ENCODE data around the gene PCDHB4.
"Not testable (repeated sequence)": the region's sequence is repeated elsewhere in the genome, so short reads cannot be mapped to it uniquely, and the experiment has no call there.

Gene PCDHB4

GRCh38 chr5:141150224-141150992 is 28.8 kb downstream of the PCDHB4 start:
- DNase-seq (ENCODE audit: low read depth in 2 of 2): no peak

GRCh38 chr5:141150993-141151325 is 29.3 kb downstream of the PCDHB4 start:
- DNase-seq (ENCODE audit: low read depth in 2 of 2): no peak

DNA sequence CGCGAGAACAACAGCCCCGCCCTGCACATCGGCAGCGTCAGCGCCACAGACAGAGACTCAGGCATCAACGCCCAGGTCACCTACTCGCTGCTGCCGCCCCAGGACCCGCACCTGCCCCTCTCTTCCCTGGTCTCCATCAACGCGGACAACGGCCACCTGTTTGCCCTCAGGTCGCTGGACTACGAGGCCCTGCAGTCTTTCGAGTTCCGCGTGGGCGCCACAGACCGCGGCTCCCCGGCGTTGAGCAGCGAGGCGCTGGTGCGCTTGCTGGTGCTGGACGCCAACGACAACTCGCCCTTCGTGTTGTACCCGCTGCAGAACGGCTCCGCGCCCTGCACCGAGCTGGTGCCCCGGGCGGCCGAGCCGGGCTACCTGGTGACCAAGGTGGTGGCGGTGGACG is 30.0 kb downstream of the PCDHB4 start:
- not testable (repeated sequence) for DNase-seq (ENCODE audit: low read depth in 2 of 2)

- DNase-seq (ENCODE audit: low read depth in 2 of 2): not testable (repeated sequence)
Observed at GRCh38 chr5:141152096-141152495, 30.5 kb downstream of the PCDHB4 start.

GRCh38 chr5:141155540-141156374 is 34.1 kb downstream of the PCDHB4 start:
- DNase-seq (ENCODE audit: low read depth in 2 of 2): no peak

- not testable (repeated sequence) for DNase-seq (ENCODE audit: low read depth in 2 of 2)
Observed at GRCh38 chr5:141157356-141157755, 35.7 kb downstream of the PCDHB4 start.

- not testable (repeated sequence) for DNase-seq (ENCODE audit: low read depth in 2 of 2)
Observed at GRCh38 chr5:141157901-141158300, 36.3 kb downstream of the PCDHB4 start.

GRCh38 chr5:141172381-141173204 is 51.0 kb downstream of the PCDHB4 start, which contains the start of gene PCDHB7:
Gene PCDHB7 (plus strand): TSS chr5:141172644. CDS start chr5:141172836, 192 bp downstream.
- DNase-seq (ENCODE audit: low read depth in 2 of 2): no peak

DNA sequence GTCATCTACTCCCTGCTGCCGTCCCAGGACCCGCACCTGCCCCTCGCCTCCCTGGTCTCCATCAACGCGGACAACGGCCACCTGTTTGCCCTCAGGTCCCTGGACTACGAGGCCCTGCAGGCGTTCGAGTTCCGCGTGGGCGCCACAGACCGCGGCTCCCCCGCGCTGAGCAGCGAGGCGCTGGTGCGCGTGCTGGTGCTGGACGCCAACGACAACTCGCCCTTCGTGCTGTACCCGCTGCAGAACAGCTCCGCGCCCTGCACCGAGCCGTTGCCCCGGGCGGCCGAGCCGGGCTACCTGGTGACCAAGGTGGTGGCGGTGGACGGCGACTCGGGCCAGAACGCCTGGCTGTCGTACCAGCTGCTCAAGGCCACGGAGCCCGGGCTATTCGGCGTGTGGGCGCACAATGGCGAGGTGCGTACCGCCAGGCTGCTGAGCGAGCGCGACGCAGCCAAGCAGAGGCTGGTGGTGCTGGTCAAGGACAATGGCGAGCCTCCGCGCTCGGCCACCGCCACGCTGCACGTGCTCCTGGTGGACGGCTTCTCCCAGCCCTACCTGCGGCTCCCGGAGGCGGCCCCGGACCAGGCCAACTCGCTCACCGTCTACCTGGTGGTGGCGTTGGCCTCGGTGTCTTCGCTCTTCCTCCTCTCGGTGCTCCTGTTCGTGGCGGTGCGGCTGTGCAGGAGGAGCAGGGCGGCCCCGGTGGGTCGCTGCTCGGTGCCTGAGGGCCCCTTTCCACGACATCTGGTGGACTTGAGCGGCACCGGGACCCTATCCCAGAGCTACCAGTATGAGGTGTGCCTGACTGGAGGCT is 52.9 kb downstream of the PCDHB4 start:
- not testable (repeated sequence) for DNase-seq (ENCODE audit: low read depth in 2 of 2)
